Measurements from ENCODE around the gene CAMSAP2. TPM values are rescaled to one million over a fixed set of nuclear protein-coding genes. Genes with fewer than 3 reads are reported as not detected.

The CAMSAP2 gene
- total and polyA plus RNA-seq, 12 donors, result 7.0 to 47.1 (median 38.1) TPM

GRCh38 chr1:200776949-200777348 is 38.3 kb downstream of the CAMSAP2 start:
- Histone ChIP-seq H3K9me3 (no peaks in the 10 kb centered on the region), H3K4me1 (peaks cover 4 to 77% (median 56%) of the 10 kb centered on the region in 9 donors), H3K36me3 (peaks cover 0 to 15% (median 0%) of the 10 kb centered on the region in 9 donors), H3K4me3 (no peak overlapping the region), H3K27me3 (no peaks in the 10 kb centered on the region), H3K27ac (peak overlapping the region in 1 of 10 donors; percentile 67)
- no peak for TF ChIP-seq CTCF (IDR thresholded peaks at IDR 0.05)
- intact Hi-C loops (cut with DNase I), result loop anchor here in 2 of 10 donors (5.0 kb wide), 1 partner anchor 35 kb away; no protein-coding TSS in a partner anchor
- DNase-seq (no peak), ATAC-seq (peak in 1 of 8 donors; percentile 30)

GRCh38 chr1:200778766-200779165 is 40.1 kb downstream of the CAMSAP2 start:
- ATAC-seq, result peak in 6 of 8 donors; percentile 27 to 54 (median 39)
- 42 to 46% methylated on average over 4 of the region's 4 CpGs for WGBS, 2 donors
- intact Hi-C loops (cut with DNase I), result loop anchor here in 2 of 10 donors (5.0 kb wide), 1 partner anchor 36 kb away; no protein-coding TSS in a partner anchor
- no peak for TF ChIP-seq CTCF (IDR thresholded peaks at IDR 0.05)
- Histone ChIP-seq H3K4me3 (no peak overlapping the region), H3K27me3 (no peaks in the 10 kb centered on the region), H3K36me3 (peaks cover 0 to 24% (median 0%) of the 10 kb centered on the region in 9 donors), H3K4me1 (peaks cover 4 to 74% (median 56%) of the 10 kb centered on the region in 9 donors), H3K27ac (peak overlapping the region in 7 of 10 donors; percentile 5 to 70 (median 43)), H3K9me3 (peaks cover 0 to 10% (median 0%) of the 10 kb centered on the region in 11 donors)
- peak in 1 of 2 donors; percentile 12 for DNase-seq

- Histone ChIP-seq H3K4me3 (no peak overlapping the region), H3K9me3 (peaks cover 0 to 10% (median 0%) of the 10 kb centered on the region in 11 donors), H3K27me3 (no peaks in the 10 kb centered on the region), H3K4me1 (peaks cover 4 to 68% (median 51%) of the 10 kb centered on the region in 9 donors), H3K36me3 (peaks cover 0 to 29% (median 0%) of the 10 kb centered on the region in 9 donors), H3K27ac (peak overlapping the region in 7 of 10 donors; percentile 5 to 70 (median 43))
- intact Hi-C loops (cut with DNase I), result loop anchor here in 2 of 10 donors (5.0 kb wide), 1 partner anchor 37 kb away; no protein-coding TSS in a partner anchor
- 67 to 71% methylated on average over 2 of the region's 2 CpGs for WGBS, 2 donors
- DNase-seq, result no peak
- TF ChIP-seq CTCF (IDR thresholded peaks at IDR 0.05), result no peak
- peak in 3 of 8 donors; percentile 20 to 41 (median 27) for ATAC-seq
Measured at GRCh38 chr1:200779326-200779725, 40.6 kb downstream of the CAMSAP2 start.

- ATAC-seq (peak in 2 of 8 donors; percentile 21 to 26), DNase-seq (no peak)
- H3K4me1 ChIP-seq, result peaks cover 4 to 54% (median 37%) of the 10 kb centered on the region in 9 donors
- H3K4me3 ChIP-seq, result peak overlapping the region in 6 of 10 donors; percentile 4 to 27 (median 13)
- H3K27me3 ChIP-seq, result no peaks in the 10 kb centered on the region
- no peak for TF ChIP-seq CTCF (IDR thresholded peaks at IDR 0.05)
- 42 to 54% methylated on average over 5 of the region's 5 CpGs for WGBS, 2 donors
- peaks cover 0 to 10% (median 0%) of the 10 kb centered on the region in 11 donors for H3K9me3 ChIP-seq
- intact Hi-C loops (cut with DNase I), result no loop called here
- H3K27ac ChIP-seq, result peak overlapping the region in 5 of 10 donors; percentile 11 to 70 (median 42)
- H3K36me3 ChIP-seq, result peaks cover 0 to 38% (median 0%) of the 10 kb centered on the region in 9 donors
Measured at GRCh38 chr1:200780545-200781369, 42.1 kb downstream of the CAMSAP2 start.
